GM12891 (cell line): Measurements from ENCODE around the gene LETMD1.

Source experiments
- POLR2A ChIP-seq: IDR thresholded peaks from 2 replicates; pipeline ENCODE4 v1.6.1; 2011; ENCODE audit warnings: low read depth, low read length, control low read depth
- POLR2AphosphoS5 ChIP-seq: IDR thresholded peaks from 2 replicates; pipeline ENCODE4 v1.6.1; 2011; ENCODE audit warnings: low read depth, low read length, control low read depth

GRCh38 chr12:51033048-51033447 lies 15.1 kb upstream of the LETMD1 start:
- TF ChIP-seq POLR2A (no peak), POLR2AphosphoS5 (no peak)
